Fibroblast of skin of left biceps (primary cell): ENCODE measurements around the gene KDM6A.
A peak's percentile ranks its signal among the peaks of the same experiment; 100 is the strongest.
"Not testable (repeated sequence)": the region's sequence is repeated elsewhere in the genome, so short reads cannot be mapped to it uniquely, and the experiment has no call there.

Source experiments
- DNase-seq, 2 experiments: peaks; one replicate each; pipeline ENCODE4 v3.0.0-alpha.2; 2013; ENCODE audit warnings: low read depth in 2 of 2

The KDM6A gene

DNA sequence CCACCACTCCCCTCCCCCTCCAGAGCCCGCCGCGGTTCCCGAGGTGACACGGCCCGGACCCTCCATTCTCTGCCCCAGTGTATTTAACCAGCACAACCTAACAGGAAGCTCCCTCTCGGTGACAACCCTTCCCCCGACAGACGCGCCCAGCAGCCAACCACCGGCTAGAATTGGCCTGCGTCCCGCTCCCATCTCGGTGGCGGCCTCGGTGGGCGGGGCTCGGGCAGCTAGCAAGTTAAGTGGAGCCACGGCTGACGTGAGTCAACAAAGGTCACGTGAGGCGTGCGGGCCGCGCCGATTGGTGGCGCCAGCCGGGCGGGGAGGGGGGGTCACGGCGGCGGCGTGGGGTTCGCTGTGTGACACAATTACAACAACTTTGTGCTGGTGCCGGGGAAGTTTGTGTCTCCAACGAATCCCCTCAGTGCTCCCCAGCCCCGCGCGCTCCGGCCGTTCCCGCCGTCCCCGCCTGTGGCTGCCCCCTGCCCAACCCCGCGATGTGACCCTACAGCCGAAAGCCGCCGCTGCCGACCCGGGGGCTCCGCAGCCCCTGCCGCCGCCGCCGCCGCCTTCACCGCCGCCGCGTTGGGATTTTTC is at the start of gene KDM6A:
Gene KDM6A, plus strand, starts transcription at position 368 of the 594 bp plus-strand sequence. CDS start 364 bp downstream, outside the sequence.
- DNase-seq: peak; percentile 86

DNA sequence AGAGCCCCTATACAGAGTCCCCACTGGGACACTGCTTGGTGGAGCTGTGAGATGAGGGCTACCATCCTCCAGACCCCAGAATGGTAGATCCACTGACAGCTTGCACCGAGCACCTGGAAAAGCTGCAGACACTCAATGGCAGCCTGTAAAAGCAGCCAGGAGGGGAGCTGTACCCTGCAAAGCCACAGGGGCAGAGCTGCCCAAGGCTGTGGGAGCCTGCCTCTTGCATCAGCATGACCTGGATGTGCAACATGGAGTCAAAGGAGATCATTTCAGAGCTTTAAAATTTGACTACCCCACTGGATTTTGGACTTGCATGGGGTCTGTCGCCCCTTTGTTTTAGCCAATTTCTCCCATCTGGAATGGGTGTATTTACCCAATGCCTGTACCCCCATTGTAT is 49.8 kb upstream of the KDM6A start:
- not testable (repeated sequence) for DNase-seq

GRCh38 chrX:44828008-44828605 is 44.9 kb upstream of the KDM6A start:
- peak; percentile 59 to 60 for DNase-seq

- DNase-seq: no peak
Observed at GRCh38 chrX:44829832-44830231, 43.2 kb upstream of the KDM6A start.

- DNase-seq: no peak
Observed at GRCh38 chrX:44842550-44843317, 30.3 kb upstream of the KDM6A start.

- DNase-seq: no peak
Observed at GRCh38 chrX:44843318-44843702, 29.7 kb upstream of the KDM6A start.

DNA sequence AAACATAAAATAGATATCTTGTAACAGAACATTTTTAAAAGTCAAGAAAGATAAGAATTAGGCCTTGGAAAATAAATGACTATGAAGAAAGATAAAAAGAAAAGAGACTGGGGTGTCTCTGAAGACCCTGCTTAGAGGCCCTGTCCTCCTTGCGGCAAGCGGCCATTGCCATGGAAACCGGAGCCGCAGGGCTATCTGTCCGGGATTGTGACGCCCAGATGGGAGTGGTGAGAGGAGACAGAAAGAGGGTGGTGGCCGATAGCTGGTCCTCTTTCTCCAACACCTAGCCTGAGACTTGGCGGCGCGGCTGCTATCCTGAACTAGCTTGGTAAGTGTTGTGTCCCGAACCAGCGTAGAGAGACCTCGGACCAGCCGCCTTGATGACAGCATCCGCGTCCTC is 29.2 kb upstream of the KDM6A start, which contains the start of gene DUSP21:
Gene DUSP21, plus strand, starts transcription at position 269 of the 400 bp plus-strand sequence. Its CDS starts 112 bp downstream, at position 381.
- no peak for DNase-seq

- no peak for DNase-seq
Observed at GRCh38 chrX:44844204-44844603, 28.8 kb upstream of the KDM6A start.

- DNase-seq: not testable (repeated sequence)
Observed at GRCh38 chrX:44850891-44851290, 22.1 kb upstream of the KDM6A start.

- DNase-seq: no peak
Observed at GRCh38 chrX:44871114-44871645, 1.8 kb upstream of the KDM6A start.

DNA sequence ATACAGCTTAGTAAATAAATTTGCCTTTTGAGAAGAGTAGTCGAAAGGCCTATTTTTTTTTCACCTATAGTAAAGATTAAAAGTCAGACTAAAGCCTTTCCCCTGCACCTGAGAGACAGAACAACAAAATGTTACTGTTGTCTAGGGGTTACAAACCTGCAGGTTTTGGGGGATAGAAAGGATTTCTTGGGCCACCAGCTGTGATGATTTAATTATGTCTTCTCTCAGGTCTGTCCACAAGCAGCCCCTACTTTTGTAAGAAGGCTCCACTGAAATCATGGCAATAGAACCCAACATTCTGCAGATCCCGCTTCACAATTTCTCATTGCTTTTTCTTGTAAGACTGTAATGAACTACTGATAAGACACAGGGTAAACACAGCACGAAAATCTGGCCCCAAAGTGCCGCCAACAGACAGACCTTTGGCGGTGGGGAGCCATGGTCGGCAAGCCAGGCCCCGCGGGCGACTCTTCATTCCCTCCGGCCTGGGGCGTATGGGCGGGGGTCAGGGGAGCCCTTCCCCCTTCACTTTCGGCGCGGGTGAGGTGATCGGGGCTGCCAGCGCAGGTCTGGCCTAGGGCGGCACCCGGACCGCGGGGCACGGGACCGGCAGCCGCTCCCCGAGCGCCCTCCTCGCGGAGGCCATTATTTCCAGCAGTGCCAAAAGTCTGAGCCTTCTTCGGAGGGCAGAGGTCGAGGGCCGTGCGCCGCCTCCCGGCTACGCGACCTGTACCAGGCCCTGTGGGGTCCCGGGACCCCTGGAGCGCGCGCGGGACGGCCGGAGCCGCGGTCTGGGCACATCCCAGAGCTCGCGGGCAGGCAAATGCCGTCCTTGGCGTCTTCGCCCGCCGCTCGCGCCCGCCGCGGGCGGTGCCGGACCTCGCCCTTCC is 812 bp upstream of the KDM6A start:
- no peak for DNase-seq

DNA sequence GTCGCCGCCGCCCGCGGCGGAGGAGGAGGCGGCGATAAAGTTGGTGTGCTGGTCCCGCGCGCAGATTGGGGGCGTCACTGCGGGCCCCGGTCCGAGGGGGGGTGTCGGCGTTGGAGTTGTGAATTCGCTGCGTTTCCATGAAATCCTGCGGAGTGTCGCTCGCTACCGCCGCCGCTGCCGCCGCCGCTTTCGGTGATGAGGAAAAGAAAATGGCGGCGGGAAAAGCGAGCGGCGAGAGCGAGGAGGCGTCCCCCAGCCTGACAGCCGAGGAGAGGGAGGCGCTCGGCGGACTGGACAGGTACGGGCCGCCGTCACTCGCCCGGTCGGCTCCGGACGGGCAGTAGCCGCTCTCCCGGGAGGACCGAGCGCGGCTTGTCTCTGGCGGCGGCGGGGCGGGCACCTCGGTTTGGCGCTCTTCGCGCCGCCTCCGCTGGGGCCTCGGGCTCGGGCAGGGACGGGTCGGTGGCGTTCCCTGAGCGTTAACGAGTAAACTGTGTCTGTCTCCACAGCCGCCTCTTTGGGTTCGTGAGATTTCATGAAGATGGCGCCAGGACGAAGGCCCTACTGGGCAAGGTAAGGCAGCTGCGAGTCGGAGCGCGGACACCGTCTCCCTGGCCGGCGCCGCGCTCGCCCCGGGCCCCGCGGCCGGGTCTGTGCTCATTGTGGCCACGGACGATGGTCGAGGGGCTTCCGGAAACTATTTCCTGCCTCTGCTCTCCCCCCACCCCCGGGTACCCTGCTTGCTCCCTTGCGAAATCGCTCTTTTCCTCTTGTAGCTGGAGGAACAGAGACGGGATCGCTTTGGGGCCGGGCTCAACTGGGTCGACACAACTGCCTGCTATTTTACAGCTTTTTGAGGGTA is 658 bp downstream of the KDM6A start:
- DNase-seq: no peak

GRCh38 chrX:44874420-44875184 is 1.6 kb downstream of the KDM6A start:
- no peak for DNase-seq

DNA sequence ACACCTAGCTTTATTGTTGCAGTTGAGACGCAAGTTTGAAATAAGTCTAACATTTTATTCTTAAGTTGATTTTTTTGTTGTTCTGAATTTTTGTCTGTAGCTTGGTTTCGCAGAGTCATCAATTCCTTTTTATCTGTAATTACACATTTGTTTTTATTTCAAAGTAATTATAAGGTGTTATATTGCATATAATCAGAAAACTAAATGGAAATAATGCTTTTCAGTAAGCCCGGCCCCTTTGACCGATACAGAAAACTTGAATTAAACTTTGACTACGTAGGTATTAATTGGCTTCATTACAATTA is 2.1 kb downstream of the KDM6A start:
- no peak for DNase-seq

DNA sequence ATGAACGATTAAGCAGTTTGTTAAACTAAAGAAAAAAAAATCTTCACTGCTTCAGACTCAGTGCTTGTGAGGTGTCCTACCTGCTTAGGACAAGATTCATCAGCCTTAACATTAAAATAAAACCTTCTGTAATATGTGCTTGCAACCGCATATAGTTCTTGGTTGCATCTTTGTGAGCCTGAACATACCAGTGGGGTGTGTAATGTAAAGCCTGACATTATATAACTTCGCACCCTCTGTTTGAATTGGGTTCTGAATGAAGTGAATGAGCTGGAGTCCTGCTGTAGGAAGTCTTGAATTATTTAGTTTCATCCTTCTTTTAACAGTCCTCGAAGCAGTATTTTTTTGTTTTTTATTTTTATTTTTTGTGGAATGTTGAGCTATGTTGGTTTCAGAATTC is 3.1 kb downstream of the KDM6A start:
- no peak for DNase-seq

DNA sequence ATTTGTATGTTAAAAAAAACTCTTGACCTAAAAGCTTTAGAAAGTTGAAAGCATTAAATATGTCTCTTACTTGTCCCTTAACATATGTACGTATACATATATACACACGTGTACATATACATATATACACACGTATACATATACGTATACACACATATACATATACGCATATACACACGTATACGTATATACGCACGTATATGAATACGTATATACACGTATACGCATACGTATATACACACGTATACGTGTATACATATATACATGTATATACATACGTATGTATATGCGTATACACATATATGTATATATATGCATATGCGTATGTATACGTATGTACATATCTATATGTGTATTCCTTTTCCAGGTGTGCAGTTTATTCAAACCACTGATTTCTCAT is 3.8 kb downstream of the KDM6A start:
- no peak for DNase-seq

- no peak for DNase-seq
Observed at GRCh38 chrX:44878780-44879179, 5.8 kb downstream of the KDM6A start.

DNA sequence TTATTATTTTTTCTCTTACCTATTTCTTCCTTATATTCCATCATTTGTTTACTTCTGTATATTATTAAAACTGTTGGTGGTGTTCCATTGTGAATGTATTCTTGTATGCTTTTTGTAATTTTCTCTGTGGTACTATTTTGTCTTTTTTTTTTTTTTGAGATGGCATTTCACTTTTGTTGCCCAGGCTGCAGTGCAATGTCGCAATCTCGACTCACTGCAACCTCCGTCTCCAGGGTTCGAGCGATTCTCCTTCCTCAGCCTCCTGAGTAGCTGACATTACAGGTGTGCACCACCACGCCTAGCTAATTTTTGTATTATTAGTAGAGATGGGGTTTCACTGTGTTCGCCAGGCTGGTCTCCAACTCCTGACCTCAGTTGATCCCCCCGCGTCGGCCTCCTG is 8.6 kb downstream of the KDM6A start:
- DNase-seq: no peak

GRCh38 chrX:44882635-44883034 is 9.6 kb downstream of the KDM6A start:
- DNase-seq: no peak

DNA sequence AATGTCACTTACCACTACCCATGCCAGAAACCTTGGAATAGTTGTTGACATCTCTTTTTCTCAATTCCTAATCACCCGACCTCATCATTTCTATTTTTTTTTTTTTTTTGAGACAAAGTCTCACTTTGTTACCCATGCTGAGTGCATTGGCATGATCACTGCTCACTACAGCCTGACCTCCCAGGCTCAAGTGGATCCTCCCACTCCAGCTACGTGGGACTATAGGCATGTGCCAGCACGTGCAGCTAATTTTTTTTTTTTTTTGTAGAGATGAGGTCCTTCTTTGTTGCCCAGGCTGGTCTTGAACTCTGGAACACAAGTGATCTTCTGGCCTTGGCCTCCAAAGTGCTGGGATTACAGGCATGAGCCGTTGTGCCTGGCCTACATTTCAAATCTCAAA is 12.0 kb downstream of the KDM6A start:
- no peak for DNase-seq
